ENCODE data around the gene C1R. TPM values are rescaled to one million over a fixed set of nuclear protein-coding genes. Genes with fewer than 3 reads are reported as not detected.

C1R gene
- polyA plus RNA-seq, 1 of the 3 experiments (the other 2 are of a cell fraction) = 20.1 TPM

GRCh38 chr12:7100239-7100638 lies 8.0 kb upstream of the C1R start (continued):
- TF ChIP-seq PBX3 (IDR thresholded peaks at IDR 0.05) (no peak), TCF12 (IDR thresholded peaks at IDR 0.05) (no peak), RFX5 (IDR thresholded peaks at IDR 0.05; ENCODE audit: low read length) (no peak), USF2 (IDR thresholded peaks at IDR 0.05; ENCODE audit: borderline replicate concordance, low read depth, low read length) (no peak), JUND (IDR thresholded peaks at IDR 0.05) (no peak)

GRCh38 chr12:7099290-7099996 lies 7.2 kb upstream of the C1R start:
- H3K27me3 ChIP-seq (ENCODE audit: insufficient read depth) = no peaks in the 10 kb centered on the region
- H4K20me1 ChIP-seq (ENCODE audit: insufficient read depth) = no peaks in the 10 kb centered on the region
- no peaks in the 10 kb centered on the region for H3K4me1 ChIP-seq (ENCODE audit: control insufficient read depth in 1 of 2, insufficient read depth in 2 of 2, low read depth in 1 of 2, low read length in 1 of 2)
- POLR2A ChIA-PET = no interaction called here
- CTCF ChIA-PET = interaction anchor here (0.6 to 2.1 kb wide), 4 partner anchors 9 to 155 kb away, joined by 3 to 10 read pairs (median 7); partner anchors contain the start of gene C1RL
- H3K9me2 ChIP-seq = no peaks in the 10 kb centered on the region
- no peak overlapping the region for H3K27ac ChIP-seq (ENCODE audit: low read depth in 2 of 2, low read length in 1 of 2)
- 75% methylated on average over 9 of the region's 9 CpGs for WGBS (ENCODE audit: low lambda C conversion rate)
- TF ChIP-seq REST (IDR thresholded peaks at IDR 0.05; ENCODE audit: low read depth, low read length) (no peak), MAX (IDR thresholded peaks at IDR 0.05; ENCODE audit: low read depth) (no peak), RXRA (IDR thresholded peaks at IDR 0.05; ENCODE audit: borderline replicate concordance, low read depth) (no peak), ZBTB33 (IDR thresholded peaks at IDR 0.05; ENCODE audit: borderline replicate concordance, low read depth) (no peak), USF2 (IDR thresholded peaks at IDR 0.05; ENCODE audit: borderline replicate concordance, low read depth, low read length) (no peak), YY1 (IDR thresholded peaks at IDR 0.05; ENCODE audit: low read depth) (no peak), PBX3 (IDR thresholded peaks at IDR 0.05) (no peak), MXI1 (IDR thresholded peaks at IDR 0.05; ENCODE audit: low read depth, low read length) (no peak), ELF1 (IDR thresholded peaks at IDR 0.05) (no peak), RAD21 (IDR thresholded peaks at IDR 0.05; ENCODE audit: low read length) (no peak), SIN3A (IDR thresholded peaks at IDR 0.05; ENCODE audit: borderline replicate concordance, low read depth, low read length) (no peak), TAF1 (IDR thresholded peaks at IDR 0.05; ENCODE audit: borderline replicate concordance, low read depth, low read length) (no peak), EP300 (IDR thresholded peaks at IDR 0.05; ENCODE audit: borderline replicate concordance in 1 of 2, low read depth in 1 of 2, low read length in 1 of 2) (no peak), USF1 (IDR thresholded peaks at IDR 0.05; ENCODE audit: borderline replicate concordance, low read depth) (no peak)
- no peak for DNase-seq
- H3K4me2 ChIP-seq = no peak overlapping the region
- no peak overlapping the region for H3K9ac ChIP-seq
- no peaks in the 10 kb centered on the region for H3K9me3 ChIP-seq
- no peaks in the 10 kb centered on the region for H3K36me3 ChIP-seq (replicated peaks in 1 of 2; ENCODE audit: control insufficient read depth in 1 of 2, insufficient read depth in 2 of 2, low read length in 1 of 2)
- H3K79me2 ChIP-seq (ENCODE audit: insufficient read depth) = no peaks in the 10 kb centered on the region
- no peaks in the 10 kb centered on the region for H3F3A ChIP-seq (replicated peaks; ENCODE audit: insufficient read depth)
- no peak overlapping the region for H2AFZ ChIP-seq (ENCODE audit: low read depth)
- H3K4me3 ChIP-seq (ENCODE audit: low read depth in 2 of 2, low read length in 1 of 2) = no peak overlapping the region

Data from SK-N-SH (cell line).